NB4 (cell line): ENCODE data around the gene CADM2.

Experiments
- MYC ChIP-seq: IDR thresholded peaks from 2 replicates; pipeline ENCODE4 v1.6.1; 2011; ENCODE audit warnings: low read depth, low read length
- POLR2A ChIP-seq: IDR thresholded peaks from 2 replicates; pipeline ENCODE4 v1.6.1; 2011; ENCODE audit warnings: mild to moderate bottlenecking; ENCODE audit not compliant: insufficient read length; ENCODE audit errors: extremely low read depth
- TF ChIP-seq, protein P1 (sequence below): IDR thresholded peaks from one replicate; pipeline ENCODE4 v1.5.1; 2012; ENCODE audit warnings: low read depth, low read length

GRCh38 chr3:85455561-85456200 lies 496.9 kb downstream of the CADM2 start:
- TF ChIP-seq POLR2A (no peak), MYC (no peak)
- TF ChIP-seq, protein P1, sequence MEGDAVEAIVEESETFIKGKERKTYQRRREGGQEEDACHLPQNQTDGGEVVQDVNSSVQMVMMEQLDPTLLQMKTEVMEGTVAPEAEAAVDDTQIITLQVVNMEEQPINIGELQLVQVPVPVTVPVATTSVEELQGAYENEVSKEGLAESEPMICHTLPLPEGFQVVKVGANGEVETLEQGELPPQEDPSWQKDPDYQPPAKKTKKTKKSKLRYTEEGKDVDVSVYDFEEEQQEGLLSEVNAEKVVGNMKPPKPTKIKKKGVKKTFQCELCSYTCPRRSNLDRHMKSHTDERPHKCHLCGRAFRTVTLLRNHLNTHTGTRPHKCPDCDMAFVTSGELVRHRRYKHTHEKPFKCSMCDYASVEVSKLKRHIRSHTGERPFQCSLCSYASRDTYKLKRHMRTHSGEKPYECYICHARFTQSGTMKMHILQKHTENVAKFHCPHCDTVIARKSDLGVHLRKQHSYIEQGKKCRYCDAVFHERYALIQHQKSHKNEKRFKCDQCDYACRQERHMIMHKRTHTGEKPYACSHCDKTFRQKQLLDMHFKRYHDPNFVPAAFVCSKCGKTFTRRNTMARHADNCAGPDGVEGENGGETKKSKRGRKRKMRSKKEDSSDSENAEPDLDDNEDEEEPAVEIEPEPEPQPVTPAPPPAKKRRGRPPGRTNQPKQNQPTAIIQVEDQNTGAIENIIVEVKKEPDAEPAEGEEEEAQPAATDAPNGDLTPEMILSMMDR: no peak
